Suprapubic skin (tissue), 4 donors: Measurements from ENCODE around the gene PRR5. TPM values are rescaled to one million over a fixed set of nuclear protein-coding genes. Genes with fewer than 3 reads are reported as not detected.

Source experiments
- DNase-seq, 2 donors: peaks; one replicate each; pipeline ENCODE4 v3.0.0-alpha.2; 2019; ENCODE audit warnings: low spot score in 2 of 2
- H3K27ac ChIP-seq: fragments of 200-600 bp; sonication (generic); one replicate; pipeline ENCODE4 v1.5.1; 2019
- H3K27me3 ChIP-seq: fragments of 200-600 bp; sonication (generic); one replicate; pipeline ENCODE4 v1.5.1; 2019
- H3K36me3 ChIP-seq: fragments of 200-600 bp; sonication (generic); one replicate; pipeline ENCODE4 v1.5.1; 2019
- H3K4me1 ChIP-seq: fragments of 200-600 bp; sonication (generic); one replicate; pipeline ENCODE4 v1.5.1; 2019
- H3K4me3 ChIP-seq: fragments of 200-600 bp; sonication (generic); one replicate; pipeline ENCODE4 v1.5.1; 2019; ENCODE audit warnings: mild to moderate bottlenecking
- H3K9me3 ChIP-seq: fragments of 200-600 bp; sonication (generic); one replicate; pipeline ENCODE4 v1.5.1; 2019
- EP300 ChIP-seq: sonication (generic); formaldehyde crosslinking; IDR thresholded peaks from one replicate; pipeline ENCODE4 v1.6.1; 2017; ENCODE audit warnings: antibody characterized with exemption
- POLR2A ChIP-seq, 2 donors: fragments of 450-650 bp; IDR thresholded peaks; one replicate each; pipeline ENCODE4 v1.6.1; 2017; ENCODE audit warnings: antibody characterized with exemption in 2 of 2, mild to moderate bottlenecking in 2 of 2, moderate library complexity in 2 of 2
- POLR2AphosphoS5 ChIP-seq, 3 donors: sonication (generic); formaldehyde crosslinking; IDR thresholded peaks; one replicate each; pipeline ENCODE4 v1.6.1; 2017; ENCODE audit warnings: antibody characterized with exemption in 3 of 3
- WGBS: methylation state at CpG from one replicate; pipeline ENCODE4 v1.1.5; 2018; 5-methylcytosine and 5-hydroxymethylcytosine counted together
- total RNA-seq, 4 donors: library from RNA; depleted of rRNA; stranded (reverse); fragments of >200 nt; gene quantifications; one replicate each; pipeline ENCODE4 v1.1.0, GENCODE V29; 2016
- TF ChIP-seq, protein P1 (sequence below), 2 donors: fragments of 200-600 bp in 1 of 2; fragments of 450-650 bp in 1 of 2; sonication (generic) in 1 of 2; IDR thresholded peaks; one replicate each; pipeline ENCODE4 v1.5.1; 2016 to 2019; ENCODE audit warnings: antibody characterized with exemption in 2 of 2, mild to moderate bottlenecking in 1 of 2, moderate library complexity in 1 of 2

PRR5 gene
- total RNA-seq, 4 donors from 2014 or later = 14.9 to 25.0 (median 20.4) TPM

DNA sequence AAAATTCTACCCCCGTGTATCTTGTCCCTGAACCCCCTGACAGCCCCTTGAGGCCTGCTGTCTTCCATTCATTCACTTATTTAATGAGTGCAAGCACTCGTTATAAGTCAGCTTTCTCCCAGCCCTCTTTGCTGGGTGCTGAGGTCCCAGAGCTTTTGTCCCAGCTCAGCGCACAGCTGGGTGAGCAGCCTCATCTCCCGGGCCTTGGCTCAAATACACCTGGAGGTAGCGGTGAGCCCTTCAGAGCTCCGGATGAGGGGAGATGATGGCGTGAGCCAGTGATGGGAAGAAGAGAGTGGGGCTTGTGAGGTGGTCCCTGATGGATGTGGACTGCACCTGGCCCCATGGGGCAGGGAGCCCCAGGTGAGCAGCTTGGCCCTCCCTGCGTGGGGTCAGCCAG lies 32.3 kb downstream of the PRR5 start:
- WGBS = 82% methylated on average over 8 of the region's 8 CpGs
- Histone ChIP-seq H3K4me3 (no peak overlapping the region), H3K36me3 (no peaks in the 10 kb centered on the region), H3K4me1 (peaks cover 3% of the 10 kb centered on the region), H3K9me3 (no peaks in the 10 kb centered on the region), H3K27ac (no peak overlapping the region), H3K27me3 (no peaks in the 10 kb centered on the region)
- TF ChIP-seq POLR2AphosphoS5 (IDR thresholded peaks at IDR 0.05) (no peak), EP300 (no peak), POLR2A (IDR thresholded peaks at IDR 0.05) (no peak)
- TF ChIP-seq, protein P1, sequence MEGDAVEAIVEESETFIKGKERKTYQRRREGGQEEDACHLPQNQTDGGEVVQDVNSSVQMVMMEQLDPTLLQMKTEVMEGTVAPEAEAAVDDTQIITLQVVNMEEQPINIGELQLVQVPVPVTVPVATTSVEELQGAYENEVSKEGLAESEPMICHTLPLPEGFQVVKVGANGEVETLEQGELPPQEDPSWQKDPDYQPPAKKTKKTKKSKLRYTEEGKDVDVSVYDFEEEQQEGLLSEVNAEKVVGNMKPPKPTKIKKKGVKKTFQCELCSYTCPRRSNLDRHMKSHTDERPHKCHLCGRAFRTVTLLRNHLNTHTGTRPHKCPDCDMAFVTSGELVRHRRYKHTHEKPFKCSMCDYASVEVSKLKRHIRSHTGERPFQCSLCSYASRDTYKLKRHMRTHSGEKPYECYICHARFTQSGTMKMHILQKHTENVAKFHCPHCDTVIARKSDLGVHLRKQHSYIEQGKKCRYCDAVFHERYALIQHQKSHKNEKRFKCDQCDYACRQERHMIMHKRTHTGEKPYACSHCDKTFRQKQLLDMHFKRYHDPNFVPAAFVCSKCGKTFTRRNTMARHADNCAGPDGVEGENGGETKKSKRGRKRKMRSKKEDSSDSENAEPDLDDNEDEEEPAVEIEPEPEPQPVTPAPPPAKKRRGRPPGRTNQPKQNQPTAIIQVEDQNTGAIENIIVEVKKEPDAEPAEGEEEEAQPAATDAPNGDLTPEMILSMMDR (IDR thresholded peaks at IDR 0.05) = no peak
- DNase-seq = no peak

DNA sequence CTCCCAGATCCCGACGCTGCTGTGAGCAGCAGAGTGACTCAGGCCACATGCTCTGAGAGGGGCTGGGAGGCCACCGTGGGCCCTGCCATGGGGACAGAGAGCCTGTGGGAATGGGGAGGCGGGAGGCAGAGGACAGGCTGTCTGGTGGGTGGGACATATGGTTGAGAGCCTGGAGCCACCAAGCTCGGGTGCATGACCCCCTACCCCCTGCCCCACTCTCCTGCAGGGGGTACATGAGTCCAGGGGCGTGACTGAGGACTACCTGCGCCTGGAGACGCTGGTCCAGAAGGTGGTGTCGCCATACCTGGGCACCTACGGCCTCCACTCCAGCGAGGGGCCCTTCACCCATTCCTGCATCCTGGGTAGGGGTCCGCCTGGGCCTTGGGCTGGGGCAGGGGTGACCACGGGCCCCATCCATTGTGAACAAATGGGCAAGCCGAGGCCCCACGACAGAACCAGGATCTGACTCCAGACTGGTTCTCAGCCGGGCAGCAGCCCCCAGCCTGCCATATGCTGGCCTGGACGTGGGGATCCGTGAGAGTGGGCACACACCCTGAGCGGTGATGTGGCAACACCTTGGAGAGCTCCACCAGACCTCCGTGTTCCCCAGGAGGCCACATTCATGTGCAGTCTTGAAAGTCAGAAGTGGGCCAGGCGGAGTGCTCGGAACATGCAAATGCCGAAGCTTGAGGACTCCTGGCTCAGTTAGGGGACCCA lies 33.0 kb downstream of the PRR5 start:
- Histone ChIP-seq H3K4me3 (no peak overlapping the region), H3K9me3 (no peaks in the 10 kb centered on the region), H3K27ac (no peak overlapping the region), H3K27me3 (no peaks in the 10 kb centered on the region), H3K4me1 (no peaks in the 10 kb centered on the region), H3K36me3 (no peaks in the 10 kb centered on the region)
- no peak for DNase-seq
- TF ChIP-seq, protein P1 (IDR thresholded peaks at IDR 0.05) = no peak
- TF ChIP-seq EP300 = no peak
- TF ChIP-seq POLR2A (IDR thresholded peaks at IDR 0.05) = no peak
- no peak for TF ChIP-seq POLR2AphosphoS5 (IDR thresholded peaks at IDR 0.05)
- 80% methylated on average over 10 of the region's 23 CpGs for WGBS

DNA sequence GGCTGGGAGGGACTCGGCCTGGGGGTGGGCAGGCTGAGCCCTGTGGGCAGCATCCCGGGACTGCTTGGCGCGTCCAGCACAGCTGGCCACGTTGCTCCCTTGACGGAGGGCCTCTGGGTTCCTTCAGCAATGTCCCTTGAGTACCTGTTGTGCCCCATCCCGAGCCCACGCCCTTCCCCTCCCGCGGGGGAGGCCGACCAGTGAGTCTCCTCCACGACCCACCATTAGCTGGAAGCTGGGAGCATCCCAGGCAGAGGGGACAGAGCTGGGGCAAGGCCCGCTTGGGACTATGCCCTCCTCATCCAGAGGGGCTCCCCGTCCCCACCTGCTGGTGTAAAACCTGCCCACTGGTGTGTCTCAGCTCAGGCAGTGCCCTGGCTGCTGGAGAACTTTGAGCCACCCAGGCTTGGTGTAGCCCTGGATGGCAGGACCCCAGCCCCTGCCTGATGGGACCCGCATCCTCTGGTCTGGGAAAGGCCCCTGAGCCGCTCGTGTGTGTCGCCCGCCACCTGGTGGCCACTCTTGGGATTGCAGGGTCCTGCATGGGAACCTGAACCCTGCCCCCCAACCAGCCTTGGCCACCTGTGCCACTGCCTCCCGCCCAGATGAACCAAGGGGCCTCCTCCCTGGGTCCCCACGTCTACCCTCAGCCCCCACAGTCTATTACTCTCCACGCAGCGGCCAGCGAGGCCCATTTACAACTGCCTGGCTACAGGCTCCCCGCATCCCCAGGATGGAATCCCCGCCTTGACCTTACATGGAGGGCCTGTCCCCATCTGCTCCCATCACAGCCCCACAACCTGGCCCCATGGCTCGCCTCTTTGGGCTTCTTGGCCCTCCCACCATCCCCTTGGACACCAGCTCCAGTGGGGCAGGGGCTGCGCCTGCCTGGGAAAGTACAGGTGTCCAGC lies 33.8 kb downstream of the PRR5 start:
- no peak for TF ChIP-seq POLR2A (IDR thresholded peaks at IDR 0.05)
- TF ChIP-seq, protein P1 (IDR thresholded peaks at IDR 0.05) = peak; percentile 90 to 96
- TF ChIP-seq POLR2AphosphoS5 (IDR thresholded peaks at IDR 0.05) = no peak
- Histone ChIP-seq H3K4me3 (no peak overlapping the region), H3K4me1 (no peaks in the 10 kb centered on the region), H3K27ac (no peak overlapping the region), H3K27me3 (no peaks in the 10 kb centered on the region), H3K36me3 (no peaks in the 10 kb centered on the region), H3K9me3 (no peaks in the 10 kb centered on the region)
- 41% methylated on average over 9 of the region's 28 CpGs for WGBS
- DNase-seq = peak in 1 of 2 donors; percentile 81

DNA sequence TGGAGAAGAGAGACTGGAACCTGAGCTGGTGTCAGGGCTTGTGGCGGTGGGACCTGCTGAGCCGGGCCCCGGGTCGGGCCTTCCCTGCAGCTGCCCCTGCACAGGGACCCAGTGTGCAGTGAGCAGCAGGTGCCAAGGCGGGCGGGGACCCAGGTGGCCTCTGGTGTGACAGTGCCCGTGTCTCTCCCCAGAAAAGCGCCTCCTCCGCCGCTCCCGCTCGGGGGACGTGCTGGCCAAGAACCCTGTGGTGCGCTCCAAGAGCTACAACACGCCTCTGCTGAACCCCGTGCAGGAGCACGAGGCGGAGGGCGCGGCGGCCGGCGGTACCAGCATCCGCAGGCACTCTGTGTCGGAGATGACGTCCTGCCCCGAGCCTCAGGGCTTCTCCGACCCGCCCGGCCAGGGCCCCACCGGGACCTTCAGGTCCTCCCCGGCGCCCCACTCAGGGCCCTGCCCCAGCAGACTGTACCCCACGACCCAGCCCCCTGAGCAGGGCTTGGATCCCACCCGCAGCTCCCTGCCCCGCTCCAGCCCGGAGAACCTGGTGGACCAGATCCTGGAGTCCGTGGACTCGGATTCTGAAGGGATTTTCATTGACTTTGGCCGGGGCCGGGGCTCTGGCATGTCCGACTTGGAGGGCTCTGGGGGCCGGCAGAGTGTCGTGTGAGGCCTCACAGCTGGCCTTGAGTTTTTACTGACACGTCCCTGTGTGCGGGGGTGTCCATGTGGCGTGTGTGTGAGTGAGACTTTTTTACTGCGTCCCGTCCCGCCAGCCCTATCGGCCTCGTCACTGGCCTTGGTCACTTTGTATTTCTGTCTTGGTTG lies 34.8 kb downstream of the PRR5 start:
- Histone ChIP-seq H3K4me3 (no peak overlapping the region), H3K9me3 (no peaks in the 10 kb centered on the region), H3K27me3 (no peaks in the 10 kb centered on the region), H3K27ac (no peak overlapping the region), H3K4me1 (no peaks in the 10 kb centered on the region), H3K36me3 (no peaks in the 10 kb centered on the region)
- TF ChIP-seq, protein P1 (IDR thresholded peaks at IDR 0.05) = no peak
- TF ChIP-seq POLR2A (IDR thresholded peaks at IDR 0.05) (no peak), EP300 (no peak), POLR2AphosphoS5 (IDR thresholded peaks at IDR 0.05) (no peak)
- 84% methylated on average over 23 of the region's 52 CpGs for WGBS
- no peak for DNase-seq
